AG09309 (cell line): ENCODE data around the gene ETV6.
"Not testable (repeated sequence)": the region's sequence is repeated elsewhere in the genome, so short reads cannot be mapped to it uniquely, and the experiment has no call there.

ENCODE experiments used
- DNase-seq: peaks from one replicate; pipeline ENCODE4 v3.0.0-alpha.2; 2010; ENCODE audit warnings: low read depth
- H3K4me3 ChIP-seq: 2 replicates; pipeline ENCODE4 v1.5.1; 2011; ENCODE audit warnings: mild to moderate bottlenecking, low read depth, low read length, moderate library complexity; ENCODE audit not compliant: control insufficient read depth
- TF ChIP-seq, protein P1 (sequence below): IDR thresholded peaks from 2 replicates; pipeline ENCODE4 v1.5.1; 2011; ENCODE audit warnings: mild to moderate bottlenecking, low read depth, low read length, inconsistent platforms; ENCODE audit not compliant: insufficient read depth, control insufficient read depth; ENCODE audit errors: missing control alignments

The ETV6 gene

DNA sequence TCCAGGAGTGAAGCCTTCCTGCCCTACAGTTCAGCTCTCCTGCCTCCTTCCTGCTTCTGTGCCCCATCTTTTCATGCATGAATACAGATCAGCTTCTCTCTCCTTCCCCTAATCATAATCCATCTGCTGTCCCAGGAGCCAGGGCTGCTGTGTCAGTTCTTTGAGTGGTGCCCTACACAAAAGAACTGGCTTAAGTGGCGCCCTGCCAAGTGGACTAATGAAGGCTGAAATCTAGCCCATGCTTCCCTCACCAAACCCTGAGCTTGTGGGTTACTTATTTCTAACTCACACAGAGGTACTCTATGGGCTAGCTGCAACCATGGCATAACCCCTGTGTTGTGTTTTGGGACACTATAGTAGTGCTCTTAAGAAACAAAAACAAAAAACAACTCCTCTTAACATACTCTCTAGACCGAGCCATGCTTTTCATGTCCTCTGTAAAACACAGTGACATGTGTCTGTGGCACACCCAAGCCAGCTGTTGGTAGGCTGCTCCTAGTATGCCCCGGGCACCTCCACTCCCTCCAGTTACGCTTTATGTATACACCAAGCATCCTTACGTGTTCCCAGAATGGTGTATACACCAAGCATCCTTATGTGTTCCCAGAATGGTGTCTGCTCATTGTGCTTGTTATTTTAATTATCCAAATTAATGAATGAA lies 19.3 kb upstream of the ETV6 start:
- H3K4me3 ChIP-seq, result no peak overlapping the region
- DNase-seq, result no peak
- TF ChIP-seq, protein P1, sequence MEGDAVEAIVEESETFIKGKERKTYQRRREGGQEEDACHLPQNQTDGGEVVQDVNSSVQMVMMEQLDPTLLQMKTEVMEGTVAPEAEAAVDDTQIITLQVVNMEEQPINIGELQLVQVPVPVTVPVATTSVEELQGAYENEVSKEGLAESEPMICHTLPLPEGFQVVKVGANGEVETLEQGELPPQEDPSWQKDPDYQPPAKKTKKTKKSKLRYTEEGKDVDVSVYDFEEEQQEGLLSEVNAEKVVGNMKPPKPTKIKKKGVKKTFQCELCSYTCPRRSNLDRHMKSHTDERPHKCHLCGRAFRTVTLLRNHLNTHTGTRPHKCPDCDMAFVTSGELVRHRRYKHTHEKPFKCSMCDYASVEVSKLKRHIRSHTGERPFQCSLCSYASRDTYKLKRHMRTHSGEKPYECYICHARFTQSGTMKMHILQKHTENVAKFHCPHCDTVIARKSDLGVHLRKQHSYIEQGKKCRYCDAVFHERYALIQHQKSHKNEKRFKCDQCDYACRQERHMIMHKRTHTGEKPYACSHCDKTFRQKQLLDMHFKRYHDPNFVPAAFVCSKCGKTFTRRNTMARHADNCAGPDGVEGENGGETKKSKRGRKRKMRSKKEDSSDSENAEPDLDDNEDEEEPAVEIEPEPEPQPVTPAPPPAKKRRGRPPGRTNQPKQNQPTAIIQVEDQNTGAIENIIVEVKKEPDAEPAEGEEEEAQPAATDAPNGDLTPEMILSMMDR, result no peak

DNA sequence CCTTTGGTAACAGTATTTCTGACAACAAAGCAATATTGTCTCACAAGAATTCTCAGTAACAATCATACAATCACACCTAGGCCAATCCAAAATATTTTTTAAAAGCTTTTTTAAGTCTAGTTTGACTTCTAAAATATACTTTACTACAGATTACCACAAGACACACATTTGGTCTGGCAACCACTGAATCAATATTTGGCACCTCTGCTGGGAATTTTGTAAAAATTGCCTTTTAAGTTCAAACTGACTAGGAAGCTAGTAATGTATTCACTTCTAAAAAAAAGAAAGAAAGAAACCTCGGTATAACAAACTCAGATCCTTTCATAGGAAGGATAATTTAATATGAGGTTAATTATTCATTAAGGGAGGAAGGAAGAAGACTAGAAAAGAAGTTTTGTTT lies 18.2 kb upstream of the ETV6 start:
- TF ChIP-seq, protein P1, result no peak
- H3K4me3 ChIP-seq, result no peak overlapping the region
- no peak for DNase-seq

DNA sequence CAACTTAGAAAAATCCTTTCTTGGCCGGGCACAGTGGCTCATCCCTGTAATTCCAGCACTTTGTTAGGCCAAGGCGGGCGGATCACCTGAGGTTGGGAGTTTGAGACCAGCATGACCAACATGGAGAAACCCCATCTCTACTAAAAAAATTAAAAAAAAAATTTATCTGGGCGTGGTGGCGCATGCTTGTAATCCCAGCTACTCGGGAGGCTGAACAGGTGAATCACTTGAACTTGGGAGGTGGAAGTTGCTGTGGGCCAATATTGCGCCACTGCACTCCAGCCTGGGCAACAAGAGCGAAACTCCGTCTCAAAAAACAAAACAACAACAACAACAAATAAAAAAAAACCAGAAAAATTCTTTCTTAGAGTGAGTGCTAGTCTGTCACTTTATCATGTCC lies 17.6 kb upstream of the ETV6 start:
- H3K4me3 ChIP-seq, DNase-seq: not testable (repeated sequence)

DNA sequence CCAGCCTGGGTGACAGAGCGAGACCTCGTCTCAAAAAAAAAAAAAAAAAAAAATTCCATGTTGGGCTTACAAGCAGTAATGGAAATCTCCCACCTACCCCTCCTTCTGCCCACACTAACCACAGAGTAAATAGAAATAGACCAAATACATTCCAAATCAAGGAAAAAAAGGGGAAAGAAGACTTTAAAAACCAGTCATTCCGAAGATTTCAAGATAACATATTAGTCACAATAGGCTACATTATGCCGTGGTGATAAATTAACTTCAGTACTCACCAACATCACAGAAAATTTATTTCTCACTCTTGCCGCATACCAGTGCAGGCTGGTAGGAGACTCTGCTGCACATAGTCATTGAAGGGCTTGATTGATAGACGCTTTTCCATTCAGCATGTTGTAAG lies 15.5 kb upstream of the ETV6 start:
- H3K4me3 ChIP-seq, result no peak overlapping the region
- TF ChIP-seq, protein P1, result no peak
- no peak for DNase-seq

DNA sequence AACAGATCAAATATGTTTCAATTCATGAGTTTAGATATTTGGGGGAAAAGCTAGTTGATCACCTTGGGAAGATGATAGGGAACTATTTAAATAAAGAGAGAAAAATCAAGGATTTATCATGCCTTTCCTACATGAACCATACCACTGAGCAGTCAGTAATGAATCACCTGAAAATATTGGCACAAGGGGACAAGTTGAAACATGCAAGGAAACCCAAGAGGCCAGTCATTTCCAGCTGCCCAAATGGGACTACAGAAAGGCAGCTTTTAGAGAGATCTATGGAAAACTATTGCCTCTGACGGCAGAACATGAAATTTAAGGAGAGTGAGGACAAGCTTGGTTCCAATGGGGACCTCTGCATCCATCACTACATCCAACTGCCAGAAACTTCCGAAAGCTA lies 14.1 kb upstream of the ETV6 start:
- no peak for DNase-seq
- TF ChIP-seq, protein P1, result no peak
- H3K4me3 ChIP-seq, result no peak overlapping the region

DNA sequence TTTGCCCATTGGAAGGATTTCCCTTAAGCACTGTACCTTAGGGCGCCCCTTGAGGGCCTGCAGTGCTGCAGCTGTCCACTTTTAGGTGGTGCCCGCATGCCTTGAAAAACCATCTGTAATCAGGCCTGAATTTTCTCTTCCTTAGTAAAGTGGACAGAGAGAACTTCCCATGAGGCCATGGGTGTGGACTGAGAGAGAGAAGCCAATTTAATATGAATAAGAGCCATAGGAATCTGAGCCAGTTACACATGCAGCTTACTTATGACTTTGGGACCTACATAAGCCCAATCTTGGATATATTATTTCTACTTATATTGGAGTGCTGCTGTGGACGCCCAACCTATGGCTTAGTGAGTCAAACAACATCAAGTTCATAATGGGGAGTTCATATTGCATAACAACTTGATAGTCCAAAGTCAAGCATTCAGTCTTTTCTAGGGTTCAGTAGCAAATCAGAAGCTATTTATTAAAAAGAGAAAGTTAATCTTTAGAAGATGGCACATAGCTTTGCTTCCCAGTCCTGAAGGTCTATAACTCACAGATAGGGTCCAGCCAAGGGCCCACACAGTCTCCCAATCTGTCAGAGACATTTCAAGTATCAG lies 11.1 kb upstream of the ETV6 start:
- no peak for DNase-seq
- TF ChIP-seq, protein P1, result peak; percentile 5
- no peak overlapping the region for H3K4me3 ChIP-seq

DNA sequence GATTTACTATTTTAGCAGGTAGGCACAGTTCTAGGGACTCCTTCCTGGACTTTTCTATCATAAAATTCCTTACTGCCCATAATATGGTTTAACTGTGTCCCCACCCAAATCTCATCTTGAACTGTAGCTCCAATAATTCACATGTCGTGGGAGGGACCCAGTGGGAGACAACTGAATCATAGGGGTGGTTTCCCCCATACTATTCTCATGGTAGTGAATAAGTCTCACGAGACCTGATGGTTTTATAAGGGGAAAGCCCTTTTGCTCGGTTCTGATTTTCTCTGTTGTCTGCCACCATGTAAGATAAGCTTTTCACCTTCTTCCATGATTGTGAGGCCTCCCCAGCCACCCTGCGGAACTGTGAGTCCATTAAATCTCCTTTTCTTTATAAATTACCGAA lies 10.0 kb upstream of the ETV6 start:
- H3K4me3 ChIP-seq, result no peak overlapping the region
- no peak for DNase-seq
- TF ChIP-seq, protein P1, result no peak
